Neural progenitor cell (in vitro differentiated cells): ENCODE results near the gene WWOX.

Source experiments
- EZH2 ChIP-seq: fragments of 200-600 bp; sonication (generic); IDR thresholded peaks from 2 replicates; pipeline ENCODE4 v1.6.1; 2017; ENCODE audit warnings: antibody characterized with exemption, mild to moderate bottlenecking, moderate library complexity
- EZH2phosphoT487 ChIP-seq: fragments of 200-600 bp; sonication (generic); IDR thresholded peaks from 2 replicates; pipeline ENCODE4 v1.6.1; 2017; ENCODE audit warnings: antibody characterized with exemption
- TF ChIP-seq, protein P1 (sequence below): fragments of 200-600 bp; sonication (generic); IDR thresholded peaks from 2 replicates; pipeline ENCODE4 v1.5.1; 2017; ENCODE audit warnings: antibody characterized with exemption, mild to moderate bottlenecking

DNA sequence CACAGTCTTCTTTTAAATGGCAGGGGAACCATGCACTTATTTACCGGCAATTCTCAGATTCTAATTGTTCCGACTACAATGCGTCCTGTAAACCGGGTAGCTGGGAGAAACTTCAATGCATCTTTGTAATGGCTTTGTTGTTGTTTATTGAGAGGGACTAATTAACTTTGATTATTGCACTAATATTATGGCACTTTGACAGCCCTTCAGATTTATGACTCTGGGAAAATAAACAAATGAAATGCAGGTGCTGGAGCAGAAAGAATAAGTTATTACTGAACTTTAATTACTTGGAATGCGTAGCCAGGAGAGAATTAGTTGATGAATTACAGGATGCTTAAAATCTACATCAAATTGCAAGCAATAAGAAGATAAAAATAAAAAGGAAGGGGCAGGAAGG, 77.0 kb downstream of the WWOX start:
- TF ChIP-seq, protein P1, sequence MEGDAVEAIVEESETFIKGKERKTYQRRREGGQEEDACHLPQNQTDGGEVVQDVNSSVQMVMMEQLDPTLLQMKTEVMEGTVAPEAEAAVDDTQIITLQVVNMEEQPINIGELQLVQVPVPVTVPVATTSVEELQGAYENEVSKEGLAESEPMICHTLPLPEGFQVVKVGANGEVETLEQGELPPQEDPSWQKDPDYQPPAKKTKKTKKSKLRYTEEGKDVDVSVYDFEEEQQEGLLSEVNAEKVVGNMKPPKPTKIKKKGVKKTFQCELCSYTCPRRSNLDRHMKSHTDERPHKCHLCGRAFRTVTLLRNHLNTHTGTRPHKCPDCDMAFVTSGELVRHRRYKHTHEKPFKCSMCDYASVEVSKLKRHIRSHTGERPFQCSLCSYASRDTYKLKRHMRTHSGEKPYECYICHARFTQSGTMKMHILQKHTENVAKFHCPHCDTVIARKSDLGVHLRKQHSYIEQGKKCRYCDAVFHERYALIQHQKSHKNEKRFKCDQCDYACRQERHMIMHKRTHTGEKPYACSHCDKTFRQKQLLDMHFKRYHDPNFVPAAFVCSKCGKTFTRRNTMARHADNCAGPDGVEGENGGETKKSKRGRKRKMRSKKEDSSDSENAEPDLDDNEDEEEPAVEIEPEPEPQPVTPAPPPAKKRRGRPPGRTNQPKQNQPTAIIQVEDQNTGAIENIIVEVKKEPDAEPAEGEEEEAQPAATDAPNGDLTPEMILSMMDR, result no peak
- TF ChIP-seq EZH2, result no peak
- TF ChIP-seq EZH2phosphoT487, result no peak
